ENCODE data around the gene NPDC1.

The NPDC1 gene

GRCh38 chr9:136994180-136994887 is 51.6 kb downstream of the NPDC1 start:
- DNase-seq (ENCODE audit: low read depth in 2 of 2), result no peak

DNA sequence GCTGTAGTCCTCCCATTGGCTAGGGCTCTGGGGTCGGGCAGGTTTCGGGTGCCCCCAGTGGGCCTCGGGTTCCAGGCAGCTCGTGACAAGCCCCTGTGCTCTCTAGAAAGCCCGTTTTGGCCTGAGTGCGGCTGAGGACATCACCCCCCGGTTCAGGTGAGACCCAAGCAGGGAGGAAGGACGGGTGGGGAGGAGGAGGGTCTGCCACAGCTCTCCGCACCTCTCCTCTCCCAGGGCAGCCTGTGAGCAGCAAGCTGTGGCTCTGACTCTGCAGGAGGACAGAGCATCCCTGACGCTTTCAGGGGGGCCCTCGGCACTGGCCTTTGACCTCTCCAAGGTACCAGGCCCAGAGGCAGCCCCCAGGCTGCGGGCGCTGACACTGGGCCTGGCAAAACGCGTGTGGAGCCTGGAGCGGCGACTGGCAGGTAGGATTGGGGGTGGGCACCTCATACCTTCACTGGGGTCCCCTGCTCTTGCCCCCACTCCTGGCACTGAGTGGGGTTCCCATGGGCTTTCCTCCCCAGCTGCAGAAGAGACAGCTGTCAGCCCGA is 53.1 kb downstream of the NPDC1 start:
- DNase-seq (ENCODE audit: low read depth in 2 of 2), result no peak

GRCh38 chr9:136991993-136992818 is 53.8 kb downstream of the NPDC1 start, which contains the start of gene PAXX:
PAXX (plus strand) TSS chr9:136992422; CDS start chr9:136992444, 22 bp downstream.
- DNase-seq (ENCODE audit: low read depth in 2 of 2), result peak; percentile 87 to 90

DNA sequence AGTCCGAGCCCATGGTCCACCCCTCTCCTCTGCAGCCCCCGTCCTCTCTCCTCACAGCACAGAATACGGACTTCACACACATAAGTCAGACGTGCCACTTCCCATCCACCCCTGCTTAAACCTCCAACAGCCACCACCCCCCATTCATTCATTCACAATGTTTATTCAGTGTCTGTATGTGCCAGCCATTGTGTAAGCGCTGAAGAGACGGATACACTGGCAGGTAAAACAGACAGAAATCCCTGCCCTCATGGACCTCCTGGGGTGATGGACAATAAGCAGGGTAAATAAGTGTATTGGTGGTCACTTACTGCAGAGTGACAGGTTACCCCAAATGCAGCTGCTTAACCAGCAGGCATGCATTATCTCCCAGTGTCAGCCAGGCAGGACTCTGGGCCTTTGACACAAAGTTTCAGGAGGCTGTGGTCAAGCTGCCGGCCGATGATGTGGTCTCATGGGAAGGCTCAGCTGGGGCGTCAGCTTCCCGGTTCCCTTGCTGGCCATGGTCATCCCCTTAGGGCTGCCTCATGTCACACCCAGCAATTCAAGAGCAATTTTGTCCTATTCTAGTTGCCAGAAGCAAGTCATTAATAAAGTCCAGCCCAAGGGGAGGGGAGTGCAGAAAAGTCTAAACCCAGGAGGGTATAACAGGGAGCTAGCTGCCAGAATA is 55.6 kb downstream of the NPDC1 start:
- no peak for DNase-seq (ENCODE audit: low read depth in 2 of 2)

Data from stimulated activated CD8-positive, alpha-beta memory T cell treated with anti-CD3 and anti-CD28 coated beads, Interleukin-7, amount 100 ng/mL, for 1 hour (primary cell).